Esophagus mucosa (tissue), 1 donor: ENCODE results near the gene NOC2L. TPM values are rescaled to one million over a fixed set of nuclear protein-coding genes. Genes with fewer than 3 reads are reported as not detected.

ENCODE experiments used
- ATAC-seq: fragments of 200-7000 bp; cut with Tn5 transposase; one replicate; pipeline ENCODE4 v1.9.1; 2020
- total RNA-seq: library from RNA; stranded (reverse); gene quantifications from one replicate; pipeline ENCODE4 v1.2.4, GENCODE V29; 2023
- donor health status: DM: yes; HTN: yes; CAD: no.

The NOC2L gene
- total RNA-seq, 1 donor from 2014 or later: 68.1 TPM

GRCh38 chr1:928825-929661, 30.0 kb downstream of the NOC2L start:
- ATAC-seq: no peak

DNA sequence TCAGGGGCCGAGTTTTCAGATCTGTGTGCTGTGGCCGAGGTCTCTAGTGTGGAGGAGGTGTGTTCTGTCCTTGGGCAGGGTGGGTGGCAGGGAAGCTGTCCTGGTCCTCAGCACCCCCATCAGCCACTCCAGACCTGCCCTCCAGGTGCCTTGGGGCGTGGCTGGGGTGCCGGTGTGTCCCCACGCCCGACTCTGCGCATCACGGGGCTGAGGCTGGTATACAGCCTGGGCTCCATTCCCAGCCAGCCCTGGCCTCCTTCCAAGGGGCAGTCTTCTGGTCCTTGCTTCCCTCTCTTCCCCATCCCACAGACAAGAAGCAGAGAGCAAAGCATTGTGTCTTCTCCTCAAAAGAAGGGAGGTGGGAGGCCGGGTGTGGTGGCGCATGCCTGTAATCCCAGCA, 31.3 kb downstream of the NOC2L start:
- no peak for ATAC-seq

DNA sequence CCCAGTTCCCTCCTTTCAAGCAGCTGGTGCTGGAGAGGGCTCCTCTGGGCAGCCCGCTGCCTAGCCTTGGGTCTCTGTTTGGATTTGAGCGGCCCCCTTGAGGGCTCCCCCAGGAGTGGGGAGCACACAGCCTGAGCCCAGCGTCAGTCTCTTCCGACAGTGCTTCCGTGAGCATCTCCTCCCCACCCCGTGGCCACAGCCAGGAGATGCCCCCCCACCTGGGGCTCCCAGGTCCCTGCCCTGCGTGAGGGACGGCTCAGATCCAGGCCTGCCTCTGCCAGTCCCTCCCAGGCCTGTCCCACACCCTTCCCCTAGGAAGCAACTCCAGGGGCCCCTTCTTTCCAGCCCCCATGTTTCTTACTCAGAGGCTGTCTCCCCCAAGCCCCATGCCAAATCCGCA, 31.8 kb downstream of the NOC2L start:
- no peak for ATAC-seq

DNA sequence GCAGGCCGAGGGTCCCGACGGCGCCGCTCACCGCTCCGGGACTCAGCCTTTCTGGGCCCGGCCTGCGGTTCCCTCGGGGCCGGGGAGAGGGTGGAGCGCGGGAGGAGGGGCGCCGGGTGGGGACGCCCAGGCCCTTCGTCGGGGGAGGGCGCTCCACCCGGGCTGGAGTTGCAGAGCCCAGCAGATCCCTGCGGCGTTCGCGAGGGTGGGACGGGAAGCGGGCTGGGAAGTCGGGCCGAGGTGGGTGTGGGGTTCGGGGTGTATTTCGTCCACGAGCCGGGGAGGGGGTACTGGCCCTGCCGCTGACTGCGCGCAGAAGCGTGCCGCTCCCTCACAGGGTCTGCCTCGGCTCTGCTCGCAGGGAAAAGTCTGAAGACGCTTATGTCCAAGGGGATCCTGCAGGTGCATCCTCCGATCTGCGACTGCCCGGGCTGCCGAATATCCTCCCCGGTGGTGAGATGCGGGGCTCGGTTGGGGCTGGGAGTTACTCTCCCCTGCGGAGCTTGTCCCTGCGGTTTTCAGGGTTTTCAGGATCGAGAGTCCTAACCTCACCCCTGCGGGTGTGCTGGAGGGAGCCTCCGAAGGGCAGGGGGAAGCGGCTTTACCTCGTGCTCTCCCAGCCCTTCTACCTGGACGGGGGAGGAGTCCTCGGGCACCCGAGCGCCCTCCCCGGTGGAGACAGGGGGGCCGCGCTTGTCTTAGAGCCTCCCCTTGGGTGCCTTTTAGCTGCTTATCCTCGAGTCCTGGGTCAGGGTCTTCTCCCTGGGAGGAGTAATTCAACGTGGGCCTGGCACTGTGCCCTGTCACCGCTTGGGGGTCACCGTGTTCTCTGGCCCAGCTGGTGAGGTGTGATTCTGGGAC, 33.3 kb downstream of the NOC2L start:
- ATAC-seq: no peak

DNA sequence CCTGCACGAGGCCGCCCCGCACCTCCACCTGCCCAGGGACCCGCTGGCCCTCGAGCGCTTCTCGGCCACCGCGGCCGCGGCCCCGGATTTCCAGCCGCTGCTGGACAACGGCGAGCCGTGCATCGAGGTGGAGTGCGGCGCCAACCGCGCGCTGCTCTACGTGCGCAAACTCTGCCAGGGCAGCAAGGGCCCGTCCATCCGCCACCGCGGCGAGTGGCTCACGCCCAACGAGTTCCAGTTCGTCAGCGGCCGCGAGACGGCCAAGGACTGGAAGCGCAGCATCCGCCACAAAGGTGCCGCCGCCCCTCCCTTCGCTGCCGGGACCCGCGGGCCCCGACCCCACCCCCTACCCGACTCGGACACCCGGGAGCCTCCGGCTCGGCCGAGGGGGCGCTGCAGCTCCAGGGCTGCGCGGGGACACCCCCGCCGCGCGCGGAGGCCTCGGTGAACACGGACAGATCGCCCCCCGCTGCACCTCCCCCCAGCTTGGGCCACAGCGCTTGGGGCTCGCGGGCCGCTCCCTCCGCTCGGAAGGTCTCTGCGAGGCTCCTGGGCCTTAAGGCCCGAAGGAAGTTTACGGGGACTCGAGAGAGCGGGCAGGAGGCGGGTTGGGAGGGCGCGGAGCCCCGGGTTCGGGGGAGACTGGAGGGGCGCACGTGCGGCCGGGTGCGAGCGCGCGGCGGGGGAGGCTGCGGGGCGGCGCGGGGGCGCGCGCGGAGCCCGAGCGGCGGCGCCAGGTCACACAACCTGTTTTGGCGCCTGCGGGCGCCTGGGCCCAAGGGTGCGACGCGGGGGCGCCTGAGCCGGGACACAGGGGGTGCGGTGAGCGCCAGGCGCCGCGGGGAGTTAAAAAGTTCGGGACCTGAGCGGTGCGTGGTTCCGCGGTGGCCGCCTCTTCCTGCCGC, 34.1 kb downstream of the NOC2L start:
- no peak for ATAC-seq

DNA sequence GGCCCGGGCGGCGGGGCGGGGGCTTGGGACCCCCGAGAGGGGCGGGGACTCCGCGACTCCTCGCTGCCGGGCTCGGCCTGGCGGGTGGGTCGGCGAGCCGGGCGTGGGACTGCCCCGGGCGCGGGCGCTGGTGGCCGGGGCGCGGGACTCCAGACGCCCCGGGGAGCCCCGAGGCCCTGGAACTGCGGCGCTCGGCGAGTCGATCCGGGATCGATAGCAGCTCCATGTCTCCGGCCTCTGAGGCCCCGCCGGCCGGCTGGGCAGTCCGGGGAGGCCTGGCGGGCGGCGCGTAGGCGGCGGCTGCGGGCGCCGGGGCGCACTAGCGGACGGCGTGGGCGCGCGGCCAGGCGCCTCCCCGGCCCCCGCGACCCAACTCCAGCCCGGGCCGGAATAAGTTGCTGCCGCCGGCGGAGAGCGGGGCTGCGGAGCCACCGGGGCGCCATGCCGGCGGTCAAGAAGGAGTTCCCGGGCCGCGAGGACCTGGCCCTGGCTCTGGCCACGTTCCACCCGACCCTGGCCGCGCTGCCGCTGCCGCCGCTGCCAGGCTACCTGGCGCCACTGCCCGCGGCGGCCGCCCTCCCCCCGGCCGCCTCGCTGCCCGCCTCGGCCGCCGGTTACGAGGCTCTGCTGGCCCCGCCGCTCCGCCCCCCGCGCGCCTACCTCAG, 34.9 kb downstream of the NOC2L start:
- no peak for ATAC-seq

DNA sequence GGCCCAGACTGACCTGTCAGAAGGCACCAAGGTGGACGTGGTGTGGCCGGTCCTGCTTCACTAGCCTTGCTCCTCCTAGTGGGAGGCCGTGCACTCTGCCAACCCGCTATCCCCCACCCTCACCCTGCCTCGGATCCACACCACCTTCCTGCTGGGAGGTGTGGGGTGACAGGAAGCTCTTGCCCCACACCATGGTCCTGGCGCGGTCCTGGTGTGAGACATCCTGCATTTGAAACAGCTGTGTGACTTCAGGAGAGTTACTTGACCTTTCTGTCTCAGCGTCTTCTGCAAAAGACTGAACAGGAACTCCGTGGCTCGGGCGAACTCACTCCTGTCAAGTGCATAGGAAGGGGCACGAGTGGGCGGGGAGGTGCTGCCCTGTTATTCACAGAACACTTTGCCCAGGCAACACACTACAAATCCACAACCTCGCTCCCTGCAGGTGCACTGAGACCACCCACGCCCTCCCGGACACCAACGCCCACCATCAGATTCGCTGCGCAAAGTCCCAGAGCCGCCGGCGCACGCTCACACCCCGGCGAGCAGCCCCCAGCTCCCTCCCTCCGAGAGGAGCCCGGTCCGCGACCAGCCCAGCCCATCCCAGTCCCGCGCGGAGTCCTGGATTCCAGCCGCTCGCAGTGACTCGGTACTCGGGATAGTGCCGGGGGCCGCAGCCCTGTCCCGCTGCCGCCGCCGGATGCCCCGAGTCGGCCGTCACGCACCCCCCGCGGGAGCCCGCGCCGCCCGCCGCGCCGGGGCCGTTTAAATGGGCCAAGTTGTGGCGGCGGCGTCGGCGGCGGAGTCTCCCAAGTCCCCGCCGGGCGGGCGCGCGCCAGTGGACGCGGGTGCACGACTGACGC, 35.7 kb downstream of the NOC2L start, which contains the start of gene SAMD11:
Gene SAMD11 (plus strand): TSS at position 793 of the 860 bp plus-strand sequence. CDS start 509 bp downstream, outside the sequence.
- peak; percentile 50 for ATAC-seq

GRCh38 chr1:921011-921837, 37.8 kb downstream of the NOC2L start:
- peak; percentile 19 for ATAC-seq

GRCh38 chr1:920521-920920, 38.5 kb downstream of the NOC2L start:
- no peak for ATAC-seq

DNA sequence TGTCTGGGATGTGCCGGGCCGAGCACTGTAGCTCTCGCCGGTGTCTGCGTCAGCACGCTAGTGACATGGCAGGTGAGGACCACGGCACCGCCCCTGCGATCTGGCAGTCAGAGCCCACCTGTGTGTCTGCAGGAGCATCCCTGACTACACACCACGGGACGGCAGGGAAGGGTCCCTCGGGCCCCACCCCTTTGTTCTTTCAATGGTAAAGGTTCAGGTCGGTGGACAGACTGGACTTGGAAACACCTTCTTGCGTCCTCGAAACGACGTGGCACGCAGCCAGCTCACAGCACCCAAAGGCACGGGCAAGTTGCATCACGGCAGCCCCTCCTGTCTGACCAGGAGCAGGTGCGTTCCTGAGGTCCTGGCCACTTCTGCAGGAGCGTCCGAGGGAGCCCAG, 39.0 kb downstream of the NOC2L start:
- ATAC-seq: no peak

DNA sequence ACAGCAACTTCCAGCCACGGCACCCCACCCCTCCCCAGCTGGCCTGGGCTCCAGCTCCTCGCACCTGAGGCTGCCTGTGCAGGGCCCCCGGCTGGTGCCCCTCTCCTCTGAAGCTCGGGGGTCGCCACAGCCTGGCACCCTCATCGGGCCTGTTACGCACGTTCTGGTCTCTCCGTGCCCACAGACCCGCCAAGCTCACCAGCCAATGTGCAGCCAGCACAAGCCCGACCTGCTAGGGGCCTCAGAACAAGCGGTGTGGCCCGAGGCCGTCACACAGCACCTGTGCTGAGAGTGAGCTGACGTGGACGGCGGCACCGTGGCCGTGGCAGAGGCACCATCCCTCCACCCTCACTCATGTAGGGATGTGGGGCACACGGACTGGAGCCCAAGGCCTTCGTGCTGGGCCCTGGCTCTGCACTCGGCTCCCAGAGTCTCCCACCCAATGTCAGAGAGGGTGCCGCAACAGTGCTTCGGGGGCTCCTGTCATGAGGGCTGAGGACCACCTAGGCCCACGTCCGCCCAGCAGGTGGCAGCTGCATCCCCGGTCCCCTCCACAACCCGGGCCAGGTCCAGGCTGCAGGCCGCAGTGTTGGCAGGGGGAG, 39.7 kb downstream of the NOC2L start:
- ATAC-seq: no peak

- no peak for ATAC-seq
Observed at GRCh38 chr1:918843-919242, 40.2 kb downstream of the NOC2L start.

GRCh38 chr1:918353-918752, 40.7 kb downstream of the NOC2L start:
- ATAC-seq: no peak

GRCh38 chr1:917466-918091, 41.5 kb downstream of the NOC2L start:
- no peak for ATAC-seq

GRCh38 chr1:917076-917459, 42.0 kb downstream of the NOC2L start:
- ATAC-seq: no peak

DNA sequence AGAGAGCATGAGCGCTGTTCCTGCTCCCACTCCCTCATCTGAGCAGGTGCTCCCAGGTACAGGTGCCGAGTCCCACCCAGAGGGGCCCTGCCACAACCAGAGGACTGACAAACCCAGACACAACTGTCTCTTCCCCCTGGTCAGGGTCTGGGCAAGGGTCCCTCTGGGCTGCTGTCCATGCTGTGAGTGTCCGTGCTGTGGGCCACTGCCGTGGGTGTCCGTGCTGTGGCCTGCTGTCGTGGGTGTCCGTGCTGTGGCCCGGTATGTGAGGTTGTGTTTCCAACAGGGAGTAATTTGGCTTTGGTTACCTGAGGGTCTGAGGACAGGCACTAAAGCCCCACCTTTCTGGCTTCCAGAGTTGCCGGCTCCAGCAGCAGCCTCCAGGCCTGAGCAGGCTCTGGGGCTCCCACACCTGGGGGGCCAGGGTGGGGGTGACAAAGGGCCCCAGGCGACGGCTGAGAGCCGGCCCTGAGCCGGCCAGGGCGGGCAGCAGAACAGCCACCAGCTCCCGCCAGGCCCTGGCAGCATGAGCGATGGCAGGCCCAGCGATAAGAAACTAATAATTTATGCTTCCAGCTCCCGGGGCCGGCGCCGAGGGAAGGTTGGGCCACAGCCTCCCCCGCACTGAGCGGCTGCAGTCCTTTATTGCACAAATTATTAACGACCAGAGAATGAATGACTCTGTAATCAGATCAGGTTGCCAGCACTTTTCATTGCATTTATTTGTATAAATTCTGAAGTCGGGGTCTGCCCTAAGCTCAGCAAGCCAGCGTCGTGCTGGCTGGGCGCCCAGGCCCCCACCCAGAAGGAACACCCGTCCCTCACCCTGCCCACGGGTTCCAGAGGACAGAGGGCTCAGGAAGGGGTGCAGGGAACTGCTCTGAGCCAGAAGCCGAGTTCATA, 42.6 kb downstream of the NOC2L start:
- ATAC-seq: no peak

GRCh38 chr1:915295-916172, 43.5 kb downstream of the NOC2L start:
- no peak for ATAC-seq
